NCI-H1092 treated with DMSO at 0.1 percent for 48 hours (cell line): Measurements from ENCODE around the gene HTRA2.
A peak's percentile ranks its signal among the peaks of the same experiment; 100 is the strongest.
"Not testable (repeated sequence)": the region's sequence is repeated elsewhere in the genome, so short reads cannot be mapped to it uniquely, and the experiment has no call there.

Source experiments
- DNase-seq: peaks from one replicate; lab custom pipeline; 2025; lab: John Stamatoyannopoulos, UW

HTRA2 gene

DNA sequence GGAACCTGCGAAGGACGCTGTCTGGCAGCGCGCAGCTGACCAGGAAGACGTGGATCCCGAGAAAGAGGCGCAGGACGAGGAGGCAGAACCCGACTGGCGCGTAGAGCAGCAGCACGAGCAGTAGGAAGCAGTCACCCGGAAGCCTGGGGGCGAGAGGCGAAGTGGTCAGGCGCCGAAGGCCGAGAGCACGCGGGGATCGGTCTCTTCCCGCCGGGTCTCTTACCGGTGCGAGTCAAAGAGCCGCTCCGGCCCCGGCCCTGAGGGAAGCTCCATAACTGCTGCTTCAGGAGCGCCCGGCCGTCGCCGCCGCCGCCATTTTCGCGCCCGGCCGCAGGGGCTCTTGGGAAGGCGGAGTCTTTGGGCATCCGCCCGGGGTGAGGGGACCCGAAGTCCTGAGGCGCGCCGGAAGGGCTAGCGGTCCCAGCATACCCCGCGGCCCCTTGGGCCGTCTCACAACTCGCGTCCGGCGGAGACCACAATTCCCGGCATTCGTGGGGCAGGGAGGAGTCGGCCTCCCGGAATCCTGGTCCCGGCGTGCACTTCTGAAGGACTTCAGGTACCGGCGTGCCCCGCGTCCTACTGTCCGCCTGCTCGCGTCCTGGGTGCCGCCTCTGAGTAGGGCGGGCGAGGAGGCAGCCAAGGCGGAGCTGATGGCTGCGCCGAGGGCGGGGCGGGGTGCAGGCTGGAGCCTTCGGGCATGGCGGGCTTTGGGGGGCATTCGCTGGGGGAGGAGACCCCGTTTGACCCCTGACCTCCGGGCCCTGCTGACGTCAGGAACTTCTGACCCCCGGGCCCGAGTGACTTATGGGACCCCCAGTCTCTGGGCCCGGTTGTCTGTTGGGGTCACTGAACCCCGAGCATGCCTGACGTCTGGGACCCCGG, at the start of gene HTRA2, which contains the start of gene AUP1:
HTRA2 (plus strand) TSS at position 577 of the 882 bp plus-strand sequence; CDS start at position 651, 74 bp downstream.
AUP1 (minus strand) TSS at position 350 of the 882 bp plus-strand sequence; CDS start at position 273, 77 bp downstream.
- DNase-seq: peak; percentile 93

DNA sequence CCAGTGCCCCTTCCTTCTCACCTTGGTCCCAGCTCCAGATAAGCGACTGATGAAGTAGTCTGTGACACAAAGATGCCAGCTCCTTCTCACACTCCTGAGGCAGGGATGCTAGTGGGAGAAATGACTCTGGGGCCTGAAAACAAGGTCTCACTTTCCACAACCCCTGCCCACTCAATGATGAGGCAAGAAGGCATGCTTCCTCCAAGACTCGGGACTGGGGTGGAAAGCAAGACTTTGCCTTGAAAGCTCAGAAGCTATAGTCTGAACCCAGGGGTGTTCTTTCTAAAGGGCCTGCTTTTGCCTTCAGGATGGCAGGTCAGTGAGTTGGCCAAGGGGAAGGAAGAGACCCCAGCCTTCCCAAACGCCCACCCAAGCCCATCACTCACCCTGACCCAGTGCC, 48.3 kb upstream of the HTRA2 start:
- DNase-seq: no peak

DNA sequence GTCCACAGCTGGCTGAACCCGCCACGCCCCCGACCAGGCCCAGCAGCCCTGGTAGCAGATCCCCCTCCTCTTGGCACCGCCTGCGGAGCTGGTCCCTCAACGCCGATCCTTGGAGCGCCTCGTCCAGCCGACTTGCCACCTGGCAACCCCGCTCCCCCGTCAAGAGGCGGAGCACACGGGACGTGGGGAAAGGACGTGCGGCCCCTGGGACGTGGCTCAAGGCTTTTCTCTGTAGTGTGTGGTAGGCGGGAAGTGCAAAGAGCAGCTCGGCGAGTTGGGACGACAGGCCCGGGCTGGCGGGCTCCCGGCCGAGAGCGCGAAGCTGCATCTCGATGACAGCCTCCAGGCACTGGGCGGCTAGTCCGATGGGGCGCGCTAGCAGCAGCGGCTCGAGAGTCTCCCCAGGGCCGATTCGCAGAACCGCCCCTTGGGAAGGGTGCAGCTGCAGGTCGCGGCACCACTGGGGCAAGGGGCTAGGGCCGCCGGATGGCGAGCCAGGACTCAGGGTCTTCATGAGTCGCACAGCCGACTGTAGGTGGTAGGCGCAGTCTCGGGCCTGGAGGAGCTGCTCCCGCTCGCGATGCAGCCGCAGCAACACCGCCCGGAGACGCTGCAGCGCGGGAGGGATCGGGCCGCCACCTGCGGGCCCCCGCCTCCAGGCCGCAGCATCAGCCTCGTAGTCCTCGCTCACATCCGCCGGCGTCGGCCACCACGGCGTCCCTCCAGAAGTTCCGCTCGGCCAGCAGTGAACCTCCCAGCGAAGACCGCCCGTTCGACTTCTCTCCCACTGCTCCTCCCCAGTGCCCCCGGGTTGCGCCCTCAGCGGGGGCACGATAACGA, 47.6 kb upstream of the HTRA2 start:
- peak; percentile 70 for DNase-seq

DNA sequence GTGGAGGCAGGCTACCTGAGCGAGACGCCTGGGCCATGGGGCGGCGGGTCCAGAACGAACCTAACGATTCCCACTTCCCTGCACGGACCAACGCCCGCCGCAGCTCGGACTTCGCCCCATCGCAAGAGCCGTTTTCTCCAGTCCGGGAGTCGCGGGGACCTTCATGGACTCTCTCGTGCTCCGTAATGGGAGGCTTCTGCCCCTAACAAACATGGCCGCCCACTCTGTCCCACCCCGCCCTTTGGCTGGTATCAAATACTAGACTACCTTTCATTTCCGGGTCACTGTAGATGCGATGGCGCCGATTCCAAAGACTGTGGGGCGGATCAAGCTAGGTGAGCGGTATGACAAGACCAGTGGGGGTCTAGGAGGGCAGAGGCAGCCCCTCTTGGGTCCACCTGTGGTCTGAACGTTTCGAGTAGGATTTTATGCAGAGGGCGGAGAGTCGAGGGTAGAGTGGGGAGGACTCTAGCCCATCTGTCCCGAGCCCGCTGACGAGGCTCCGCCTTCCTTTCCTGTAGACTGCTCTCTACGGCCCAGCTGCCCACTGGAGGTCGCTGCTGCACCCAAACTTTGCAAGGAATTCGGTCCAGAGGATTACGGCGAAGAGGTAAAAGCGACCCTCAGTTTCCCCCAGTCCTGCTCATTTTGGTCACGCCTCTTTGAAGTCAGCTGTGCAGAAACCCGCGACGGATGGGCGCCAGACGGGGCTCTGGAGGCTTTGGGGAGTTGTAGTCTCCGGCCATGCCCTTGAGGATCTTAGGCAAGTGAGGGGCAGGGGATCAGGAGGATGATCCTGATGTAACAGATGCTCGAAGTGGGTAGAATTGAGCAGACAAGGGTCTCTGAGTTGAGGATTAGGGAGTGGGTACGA, 46.7 kb upstream of the HTRA2 start, which contains the start of the genes CCDC142 and TTC31:
CCDC142 (minus strand) TSS at position 198 of the 874 bp plus-strand sequence; CDS start at position 37, 161 bp downstream.
TTC31 (plus strand) TSS at position 281 of the 874 bp plus-strand sequence; CDS start at position 296, 15 bp downstream.
- peak; percentile 94 for DNase-seq

DNA sequence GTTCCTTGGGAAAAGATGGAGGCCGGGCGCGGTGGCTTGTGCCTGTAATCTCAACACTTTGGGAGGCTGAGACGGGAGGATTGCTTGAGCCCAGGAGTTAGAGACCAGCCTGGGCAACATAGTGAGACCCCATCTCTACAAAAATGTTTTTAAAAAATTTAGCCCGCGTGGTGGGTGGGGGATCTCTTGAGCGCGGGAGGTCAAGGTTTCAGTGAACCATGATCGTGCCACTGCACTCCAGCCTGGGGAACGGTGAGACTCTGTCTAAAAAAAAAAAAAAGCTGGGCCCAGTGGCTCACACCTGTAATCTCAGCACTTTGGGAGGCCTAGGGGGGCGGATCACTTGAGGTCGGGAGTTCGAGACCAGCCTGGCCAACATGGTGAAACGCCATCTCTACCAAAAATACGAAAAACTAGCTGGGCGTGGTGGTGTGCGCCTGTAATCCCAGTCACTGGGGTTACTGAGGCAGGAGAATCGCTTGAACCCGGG, 46.0 kb upstream of the HTRA2 start:
- DNase-seq: not testable (repeated sequence)

DNA sequence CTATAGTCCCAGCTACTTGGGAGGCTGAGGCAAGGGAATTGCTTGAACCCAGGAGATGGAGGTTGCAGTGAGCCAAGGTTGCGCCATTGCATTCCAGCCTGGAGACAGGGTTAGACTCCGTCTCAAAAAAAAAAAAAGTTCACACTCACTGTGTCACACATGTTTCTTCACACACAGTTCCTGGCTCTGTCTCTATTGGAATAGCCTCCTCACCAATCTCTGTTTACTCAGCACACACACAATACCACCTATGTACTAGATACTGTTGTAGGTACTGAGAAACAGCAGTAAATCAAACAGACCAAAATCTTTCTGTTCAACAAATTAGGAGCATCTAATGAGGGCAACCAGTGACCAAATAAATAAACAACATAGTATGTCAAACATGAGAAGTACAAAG, 43.6 kb upstream of the HTRA2 start:
- no peak for DNase-seq

DNA sequence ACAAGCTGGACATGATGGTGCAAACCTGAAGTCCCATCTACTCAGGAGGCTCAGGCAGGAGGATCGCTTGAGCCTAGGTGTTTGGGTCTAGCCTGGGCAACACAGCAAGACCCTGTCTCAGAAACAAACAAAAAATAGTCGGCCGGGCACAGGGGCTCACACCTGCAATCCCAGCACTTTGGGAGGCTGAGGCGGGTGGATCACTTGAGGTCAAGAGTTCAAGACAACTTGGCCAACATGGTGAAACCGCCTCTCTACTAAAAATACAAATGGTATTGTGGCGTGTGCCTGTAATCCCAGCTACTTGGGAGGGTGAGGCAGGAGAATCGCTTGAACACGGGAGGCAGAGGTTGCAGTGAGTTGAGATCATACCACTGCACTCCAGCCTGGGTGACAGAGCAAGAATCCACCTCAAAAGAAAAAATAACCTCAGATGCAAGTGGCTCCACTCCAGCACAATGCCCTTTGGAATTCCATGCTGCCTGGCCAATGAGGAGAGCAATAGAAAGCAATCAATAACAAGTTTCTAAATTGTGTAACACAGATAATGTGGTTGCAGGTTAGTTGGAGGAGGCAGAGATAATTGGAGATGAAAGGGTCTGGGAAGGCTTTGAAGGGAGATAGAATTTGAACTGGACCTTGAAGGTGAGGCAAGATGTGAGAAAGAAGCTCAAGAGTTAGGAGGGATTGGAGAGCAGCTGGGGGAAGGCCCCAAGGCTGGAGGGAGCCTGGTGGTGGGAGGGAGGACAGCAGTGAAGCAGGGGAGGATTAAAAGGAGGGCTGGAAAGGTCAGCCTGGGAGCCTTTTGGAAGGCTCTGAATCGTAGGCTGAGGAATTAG, 40.9 kb upstream of the HTRA2 start:
- DNase-seq: no peak

DNA sequence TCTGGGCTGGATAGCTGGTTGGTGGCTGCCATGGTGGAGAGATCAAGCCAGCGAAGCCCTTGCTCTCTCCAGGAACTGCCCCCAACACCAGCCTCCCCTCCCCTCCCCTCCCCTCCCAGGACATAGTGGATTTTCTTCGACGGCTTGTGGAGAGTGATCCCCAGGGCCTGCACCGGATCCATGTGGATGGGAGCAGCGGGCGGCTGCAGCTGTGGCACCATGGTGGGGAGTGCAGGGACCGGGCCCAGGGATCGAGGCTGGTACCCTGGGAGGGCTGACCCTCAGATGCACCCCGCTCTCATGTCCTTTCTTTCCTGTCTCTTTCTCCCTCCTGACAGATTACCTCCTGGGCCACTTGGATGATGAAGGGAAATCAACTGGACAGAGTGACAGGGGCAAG, 39.8 kb upstream of the HTRA2 start:
- DNase-seq: no peak

DNA sequence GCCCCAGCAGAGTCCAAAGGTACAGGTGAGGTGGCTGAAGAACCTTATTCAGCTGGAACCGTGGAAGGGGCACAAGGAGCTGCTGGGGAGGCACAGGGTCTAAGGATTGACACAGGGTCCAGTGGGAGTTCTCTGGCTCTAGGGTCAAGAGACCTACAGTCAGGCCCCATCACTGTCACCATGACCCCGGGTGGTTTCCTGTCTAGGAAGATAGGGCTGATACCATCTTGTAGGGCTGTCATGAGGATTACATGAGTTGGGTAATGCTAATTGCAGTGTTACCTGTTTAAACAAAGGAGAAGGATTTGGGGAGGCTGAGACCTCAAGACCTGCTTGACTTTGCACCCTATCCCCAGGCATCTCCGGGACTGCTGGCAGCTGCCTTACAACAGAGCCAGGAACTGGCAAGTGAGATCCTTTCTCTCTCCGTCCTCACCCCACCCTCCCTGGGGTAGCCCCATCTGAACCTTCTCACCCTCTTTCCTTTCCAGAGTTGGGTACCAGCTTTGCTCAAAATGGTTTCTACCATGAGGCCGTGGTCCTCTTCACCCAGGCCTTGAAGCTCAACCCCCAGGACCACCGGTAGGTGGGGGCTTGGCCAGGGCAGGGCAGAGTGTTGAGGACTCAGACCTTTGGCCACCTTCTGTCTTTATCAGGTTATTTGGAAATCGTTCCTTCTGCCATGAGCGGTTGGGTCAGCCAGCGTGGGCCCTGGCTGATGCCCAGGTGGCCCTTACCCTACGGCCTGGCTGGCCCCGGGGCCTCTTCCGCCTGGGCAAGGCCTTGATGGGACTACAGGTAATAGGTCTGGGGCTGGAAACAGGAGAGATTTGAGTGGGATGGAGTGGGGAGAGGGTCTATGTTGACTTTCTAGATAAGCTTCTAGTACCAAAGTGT, 37.8 kb upstream of the HTRA2 start:
- DNase-seq: no peak

DNA sequence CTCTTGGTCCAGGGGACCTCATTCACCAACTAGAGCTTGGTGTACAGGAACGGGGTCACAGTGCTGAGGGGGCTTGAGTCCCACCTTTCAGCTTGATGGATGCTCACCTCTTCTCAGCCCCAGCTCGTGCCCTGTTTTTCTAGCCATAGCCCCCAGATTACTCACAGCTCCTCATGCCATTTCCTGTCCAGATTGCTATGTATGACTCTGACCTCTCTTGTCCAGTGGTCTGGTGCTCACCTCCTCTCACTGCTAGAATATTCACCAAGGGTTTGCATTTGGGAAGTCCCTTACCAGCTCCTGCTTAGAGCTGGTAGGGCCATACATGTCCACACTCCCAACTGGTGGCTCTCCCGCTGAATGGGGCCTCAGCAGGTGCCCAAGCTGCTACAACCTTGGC, 36.2 kb upstream of the HTRA2 start:
- DNase-seq: no peak

DNA sequence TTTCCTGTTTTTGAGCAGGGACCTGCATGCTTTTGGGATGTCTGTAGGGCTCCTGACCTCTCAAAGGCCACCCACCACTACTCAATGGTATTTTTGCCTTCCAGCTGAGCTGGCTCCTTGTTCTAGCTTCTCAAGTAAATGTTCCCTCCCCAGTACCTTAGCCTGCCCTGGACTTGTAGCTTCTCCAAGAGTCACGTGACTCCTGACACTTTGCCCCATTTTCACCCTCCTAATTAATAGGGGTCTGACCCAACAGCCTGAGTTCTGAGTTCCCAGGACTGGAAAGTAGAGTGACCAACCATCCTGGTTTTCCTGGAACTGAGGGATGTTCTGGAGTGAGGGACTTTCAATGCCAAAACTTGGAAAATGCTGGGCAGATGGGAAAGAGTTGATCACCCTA, 34.3 kb upstream of the HTRA2 start:
- no peak for DNase-seq

DNA sequence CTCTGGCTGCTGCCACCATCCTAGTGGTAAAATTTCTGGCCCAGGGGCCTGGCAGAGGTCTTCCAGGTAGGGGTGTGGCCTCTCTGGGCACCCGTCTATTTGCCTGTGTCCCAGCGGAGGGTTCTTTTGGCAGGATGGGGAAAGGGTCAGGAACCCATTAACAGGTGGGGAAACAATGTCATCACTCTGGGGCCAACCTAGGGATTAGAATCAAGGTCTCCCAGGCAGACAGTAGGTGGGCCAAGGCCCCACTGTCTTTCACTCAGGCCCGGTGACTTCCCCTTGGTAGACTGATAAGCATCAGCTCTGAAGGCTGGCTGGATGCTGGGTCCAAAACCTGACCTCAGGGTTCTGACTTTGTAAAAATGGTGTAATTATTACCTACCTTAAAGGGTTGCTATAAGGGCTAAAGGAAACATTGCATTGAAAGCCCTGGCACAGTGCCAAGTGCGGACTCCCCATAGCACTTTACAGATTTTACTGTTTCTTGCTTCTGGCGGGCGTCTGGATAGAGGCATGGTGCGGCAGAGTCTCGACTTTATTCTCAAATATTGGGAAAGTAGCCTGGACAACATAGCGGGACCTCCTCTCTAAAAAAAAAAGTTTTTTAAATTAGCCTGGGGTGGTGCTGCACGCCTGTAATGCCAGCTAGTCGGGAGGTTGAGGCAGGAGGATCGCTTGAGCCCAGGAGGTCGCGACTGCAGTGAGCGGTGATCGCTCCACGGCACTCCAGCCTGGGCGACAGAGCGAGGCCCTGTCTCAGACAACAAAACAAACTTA, 32.5 kb upstream of the HTRA2 start:
- DNase-seq: no peak

DNA sequence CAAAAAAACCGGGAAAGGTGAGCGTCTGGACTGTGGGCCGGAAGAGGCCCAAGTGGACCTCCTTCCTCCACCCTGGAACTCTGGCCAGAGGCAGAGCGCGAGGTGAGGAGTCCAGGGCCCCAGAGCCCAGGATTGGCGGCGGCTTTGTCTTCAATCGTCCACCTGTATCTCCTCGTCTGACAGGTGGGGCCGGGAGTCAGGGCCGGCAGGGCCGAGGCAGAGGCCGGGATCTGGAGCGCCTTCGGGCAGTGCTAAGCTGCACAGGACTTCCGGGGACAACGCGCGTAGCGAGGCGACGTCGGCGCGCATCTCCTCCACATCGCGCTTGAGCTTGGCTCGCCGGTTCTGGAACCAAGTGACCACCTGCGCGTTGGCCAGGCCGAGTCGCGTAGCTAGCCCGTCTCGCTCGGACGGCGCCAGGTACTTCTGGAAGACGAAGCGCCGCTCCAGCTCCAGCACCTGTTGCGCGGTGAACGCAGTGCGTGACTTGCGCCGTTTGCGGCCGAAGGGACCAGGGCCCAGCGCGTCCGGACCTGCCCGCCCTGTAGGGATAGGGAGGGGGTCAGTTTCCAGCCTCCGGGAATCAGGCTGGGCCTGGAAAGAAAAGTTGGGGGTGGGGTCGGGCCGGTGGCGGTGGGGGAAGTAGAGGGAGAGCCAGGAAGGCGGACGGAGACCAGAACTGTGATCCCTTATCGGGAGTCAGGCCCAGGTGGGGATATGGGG, 31.8 kb upstream of the HTRA2 start:
- no peak for DNase-seq

DNA sequence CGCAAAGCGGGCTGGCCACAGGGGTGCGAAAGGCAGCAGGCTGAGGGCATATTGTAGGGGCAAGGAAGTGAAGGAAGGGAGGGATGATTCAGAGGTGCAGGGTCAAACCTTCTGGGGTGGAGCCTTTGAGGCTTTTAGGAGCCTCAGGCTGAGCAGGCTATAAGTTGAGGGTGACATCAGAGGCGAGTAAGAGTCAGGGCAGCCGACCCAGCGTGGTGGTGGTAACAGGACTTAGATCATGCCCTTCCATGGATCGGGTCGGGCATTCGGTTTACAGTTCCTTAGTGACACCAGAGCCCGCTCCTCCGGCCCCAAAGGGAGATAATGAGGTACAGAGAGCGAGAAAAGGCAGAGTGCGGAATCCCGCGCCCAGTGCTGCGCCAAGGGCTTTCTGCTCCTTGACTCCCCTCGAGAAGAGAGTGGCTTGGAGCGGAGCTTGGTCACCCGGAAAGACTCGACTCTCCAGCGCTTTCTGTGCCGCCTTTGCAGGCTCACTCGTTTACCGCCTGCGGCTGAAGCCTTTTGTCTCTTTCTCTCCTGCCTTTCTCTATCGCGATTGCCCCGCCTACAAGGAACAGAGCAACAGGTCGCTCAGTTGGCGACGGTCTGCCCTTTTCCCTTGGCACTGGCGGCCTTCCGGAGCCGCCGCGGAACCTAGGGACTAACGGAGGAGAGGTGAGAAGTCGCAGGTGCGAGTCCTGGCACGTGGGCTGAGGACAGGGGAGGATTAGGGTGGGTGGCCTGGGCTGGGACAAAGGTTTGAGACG, 31.1 kb upstream of the HTRA2 start:
- no peak for DNase-seq

DNA sequence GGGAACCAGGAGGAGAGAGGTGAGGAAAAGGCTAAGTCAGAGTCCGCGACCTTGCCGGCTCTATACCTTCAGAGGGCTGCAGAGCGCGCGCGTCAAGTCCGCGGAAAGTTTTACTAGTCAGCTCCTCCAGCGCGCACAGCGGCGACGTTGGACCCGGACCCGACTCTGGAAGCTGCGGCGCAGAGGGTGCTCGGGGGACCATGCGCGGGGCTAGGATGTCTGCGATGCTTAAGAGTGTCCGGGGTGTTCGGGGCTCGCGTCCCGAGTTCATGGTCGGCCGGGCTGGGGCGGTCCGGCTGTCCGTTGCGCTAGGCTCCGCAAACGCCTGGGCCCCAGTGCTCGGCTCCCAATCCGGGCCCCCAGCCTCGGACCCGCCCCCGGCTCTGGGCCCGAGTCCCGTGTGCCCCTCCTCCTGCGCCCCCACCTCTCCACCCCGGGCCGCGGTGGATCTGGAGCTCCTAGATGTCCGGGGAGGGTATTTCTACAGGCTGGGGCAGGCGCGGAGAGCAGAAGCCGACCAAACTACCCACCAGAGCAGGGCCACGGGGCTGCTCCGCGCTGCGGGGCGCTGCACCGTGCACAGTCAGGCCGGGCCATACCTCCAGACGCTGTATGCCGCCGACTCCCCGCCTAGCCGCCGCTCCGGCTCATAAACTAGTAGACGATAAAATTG, 30.3 kb upstream of the HTRA2 start, which contains the start of gene LBX2:
LBX2 (minus strand) TSS at position 337 of the 673 bp plus-strand sequence; CDS start at position 271, 66 bp downstream.
- DNase-seq: no peak

DNA sequence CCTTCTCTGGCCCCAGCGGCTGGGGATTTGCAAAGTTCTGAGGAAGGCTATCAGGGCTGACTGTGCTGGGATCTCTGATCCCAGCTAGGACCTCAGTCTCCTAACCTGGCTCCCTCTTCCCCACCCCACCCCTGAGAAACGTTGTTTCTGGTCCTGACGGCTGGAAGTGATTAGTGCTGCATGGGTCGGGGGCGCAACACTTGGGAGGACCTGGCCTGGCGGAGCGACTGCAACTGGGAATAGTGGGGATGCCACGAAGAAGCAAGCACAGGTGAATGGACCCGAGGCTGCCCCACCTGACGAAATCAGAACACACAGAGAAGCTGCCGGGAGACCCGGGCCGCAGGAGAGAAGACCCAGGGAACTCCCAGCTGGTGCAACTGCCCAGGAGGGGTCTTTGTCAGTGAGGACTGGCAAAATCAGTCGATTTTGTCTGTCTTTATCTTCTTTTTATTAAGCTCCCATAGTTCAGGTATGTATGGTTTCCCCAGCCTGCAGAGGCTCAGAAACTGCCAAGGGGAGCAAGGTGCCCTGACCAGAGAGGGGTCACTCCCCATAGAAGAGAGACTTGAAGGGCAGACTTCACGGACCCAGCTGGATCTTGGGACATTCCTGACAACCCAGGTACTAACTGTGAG, 29.7 kb upstream of the HTRA2 start:
- DNase-seq: no peak
